Panc1 (cell line): ENCODE data around the gene CDK6.

Experiments
- CTCF ChIP-seq: fragments of 450-650 bp; IDR thresholded peaks from 2 replicates; pipeline ENCODE4 v1.5.1; 2017; ENCODE audit warnings: mild to moderate bottlenecking
- POLR2AphosphoS5 ChIP-seq: IDR thresholded peaks from 2 replicates; pipeline ENCODE4 v1.6.1; 2012; ENCODE audit warnings: mild to moderate bottlenecking, low read depth, low read length, moderate library complexity
- REST ChIP-seq, 2 experiments: IDR thresholded peaks; 2 replicates each; pipeline ENCODE4 v1.6.1; 2011 to 2012; ENCODE audit warnings: low read depth in 2 of 2, control low read depth in 1 of 2, low read length in 1 of 2, mild to moderate bottlenecking in 1 of 2, moderate library complexity in 1 of 2; ENCODE audit not compliant: insufficient read depth in 1 of 2
- SIN3A ChIP-seq: IDR thresholded peaks from 2 replicates; pipeline ENCODE4 v1.6.1; 2012; ENCODE audit warnings: low read depth, mild to moderate bottlenecking, low read length, moderate library complexity, borderline replicate concordance; ENCODE audit not compliant: insufficient read depth
- TCF7L2 ChIP-seq: IDR thresholded peaks from 2 replicates; pipeline ENCODE4 v1.6.1; 2011; ENCODE audit warnings: mild to moderate bottlenecking, low read depth, low read length, inconsistent platforms

GRCh38 chr7:92742186-92742585 lies 94.2 kb downstream of the CDK6 start:
- no peak for TF ChIP-seq REST (IDR thresholded peaks at IDR 0.05; ENCODE audit: insufficient read depth in 1 of 2, low read depth in 2 of 2, low read length in 1 of 2)
- no peak for TF ChIP-seq CTCF
- TF ChIP-seq POLR2AphosphoS5, result no peak
- TF ChIP-seq TCF7L2, result no peak
- TF ChIP-seq SIN3A, result no peak
